ENCODE measurements around the gene FAM89A. TPM values are rescaled to one million over a fixed set of nuclear protein-coding genes. Genes with fewer than 3 reads are reported as not detected.

Gene FAM89A
- total and polyA plus RNA-seq, 9 of the 15 experiments (the other 6 are each of a cell fraction or from before 2014, with no cell fraction given) = 8.7 to 66.2 (median 43.3) TPM

DNA sequence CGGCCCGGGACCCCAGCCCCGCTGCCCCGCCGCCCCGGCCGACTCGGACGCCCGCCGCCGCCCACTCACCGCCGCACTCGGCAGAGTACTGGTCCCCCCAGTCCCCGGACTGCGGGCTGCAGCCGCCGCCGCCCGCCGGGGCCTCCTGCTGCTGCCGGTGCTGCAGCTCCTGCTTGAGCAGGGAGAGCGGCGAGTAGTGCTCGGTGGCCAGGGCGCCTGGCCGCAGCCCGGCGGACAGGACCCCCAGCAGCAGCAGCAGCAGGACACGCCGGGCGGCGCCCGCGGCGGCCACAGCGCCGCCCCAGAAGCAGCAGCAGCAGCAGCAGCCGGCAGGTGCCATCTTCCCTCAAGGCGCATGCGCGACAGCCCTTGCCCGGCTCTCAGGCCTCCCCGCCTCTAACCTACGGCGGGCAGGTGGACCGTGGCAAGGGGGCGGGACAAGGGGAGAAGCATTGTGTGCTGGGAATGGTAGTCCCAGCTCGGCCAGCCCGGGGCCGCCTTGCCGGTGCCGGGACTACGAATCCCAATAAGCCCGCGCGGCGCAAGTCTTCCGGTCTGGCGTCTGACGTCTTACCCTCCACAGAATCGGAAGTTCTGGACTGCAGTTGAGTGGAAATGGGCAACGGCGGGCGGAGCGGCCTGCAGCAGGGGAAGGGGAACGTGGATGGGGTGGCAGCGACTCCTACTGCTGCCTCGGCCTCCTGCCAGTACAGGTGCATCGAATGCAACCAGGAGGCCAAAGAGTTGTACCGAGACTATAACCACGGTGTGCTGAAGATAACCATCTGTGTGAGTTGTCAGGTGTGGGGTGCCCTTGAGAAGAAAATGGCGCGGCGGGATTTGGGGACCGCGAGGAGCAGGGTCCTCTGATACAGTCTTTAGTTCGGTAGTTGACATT is 61.3 kb downstream of the FAM89A start, which contains the start of the genes ARV1 and TTC13 (continued):
- TF ChIP-seq, protein P1, sequence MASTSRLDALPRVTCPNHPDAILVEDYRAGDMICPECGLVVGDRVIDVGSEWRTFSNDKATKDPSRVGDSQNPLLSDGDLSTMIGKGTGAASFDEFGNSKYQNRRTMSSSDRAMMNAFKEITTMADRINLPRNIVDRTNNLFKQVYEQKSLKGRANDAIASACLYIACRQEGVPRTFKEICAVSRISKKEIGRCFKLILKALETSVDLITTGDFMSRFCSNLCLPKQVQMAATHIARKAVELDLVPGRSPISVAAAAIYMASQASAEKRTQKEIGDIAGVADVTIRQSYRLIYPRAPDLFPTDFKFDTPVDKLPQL (IDR thresholded peaks at IDR 0.05; ENCODE audit: extremely low read depth, insufficient read length) = no peak
- no peak for TF ChIP-seq FOXJ3 (CRISPR knock-in tag; IDR thresholded peaks at IDR 0.05)
- TF ChIP-seq ZNF644 (tag; IDR thresholded peaks at IDR 0.05; ENCODE audit: low read depth) = peak; percentile 94
- no peak for TF ChIP-seq KDM1A (IDR thresholded peaks at IDR 0.05)
- 0 out of 2 replicates have a peak, but pooled peaks have one; percentile 12 for TF ChIP-seq ZNF384 (IDR thresholded peaks at IDR 0.05; ENCODE audit: low read depth, low read length)
- no peak for TF ChIP-seq BRCA1 (IDR thresholded peaks at IDR 0.05)
- TF ChIP-seq BRCA1 (CRISPR knock-in tag; IDR thresholded peaks at IDR 0.05) = no peak
- TF ChIP-seq ZNF668 (CRISPR knock-in tag; IDR thresholded peaks at IDR 0.05) = no peak
- no peak for TF ChIP-seq SPI1 (IDR thresholded peaks at IDR 0.05; ENCODE audit: borderline replicate concordance, low read depth, low read length)
- no peak for TF ChIP-seq HEY1 (CRISPR knock-in tag; IDR thresholded peaks at IDR 0.05; ENCODE audit: borderline replicate concordance)
- TF ChIP-seq, protein P2, sequence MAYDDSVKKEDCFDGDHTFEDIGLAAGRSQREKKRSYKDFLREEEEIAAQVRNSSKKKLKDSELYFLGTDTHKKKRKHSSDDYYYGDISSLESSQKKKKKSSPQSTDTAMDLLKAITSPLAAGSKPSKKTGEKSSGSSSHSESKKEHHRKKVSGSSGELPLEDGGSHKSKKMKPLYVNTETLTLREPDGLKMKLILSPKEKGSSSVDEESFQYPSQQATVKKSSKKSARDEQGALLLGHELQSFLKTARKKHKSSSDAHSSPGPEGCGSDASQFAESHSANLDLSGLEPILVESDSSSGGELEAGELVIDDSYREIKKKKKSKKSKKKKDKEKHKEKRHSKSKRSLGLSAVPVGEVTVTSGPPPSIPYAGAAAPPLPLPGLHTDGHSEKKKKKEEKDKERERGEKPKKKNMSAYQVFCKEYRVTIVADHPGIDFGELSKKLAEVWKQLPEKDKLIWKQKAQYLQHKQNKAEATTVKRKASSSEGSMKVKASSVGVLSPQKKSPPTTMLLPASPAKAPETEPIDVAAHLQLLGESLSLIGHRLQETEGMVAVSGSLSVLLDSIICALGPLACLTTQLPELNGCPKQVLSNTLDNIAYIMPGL (CRISPR knock-in tag; IDR thresholded peaks at IDR 0.05) = peak; percentile 73; the same call in 1 of the 2 replicates
- TF ChIP-seq RCOR1 (IDR thresholded peaks at IDR 0.05; ENCODE audit: borderline replicate concordance in 1 of 2, low read depth in 2 of 2, low read length in 2 of 2) = no peak; a peak in 2 of 4 replicates
- TF ChIP-seq, protein P3, sequence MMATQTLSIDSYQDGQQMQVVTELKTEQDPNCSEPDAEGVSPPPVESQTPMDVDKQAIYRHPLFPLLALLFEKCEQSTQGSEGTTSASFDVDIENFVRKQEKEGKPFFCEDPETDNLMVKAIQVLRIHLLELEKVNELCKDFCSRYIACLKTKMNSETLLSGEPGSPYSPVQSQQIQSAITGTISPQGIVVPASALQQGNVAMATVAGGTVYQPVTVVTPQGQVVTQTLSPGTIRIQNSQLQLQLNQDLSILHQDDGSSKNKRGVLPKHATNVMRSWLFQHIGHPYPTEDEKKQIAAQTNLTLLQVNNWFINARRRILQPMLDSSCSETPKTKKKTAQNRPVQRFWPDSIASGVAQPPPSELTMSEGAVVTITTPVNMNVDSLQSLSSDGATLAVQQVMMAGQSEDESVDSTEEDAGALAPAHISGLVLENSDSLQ (IDR thresholded peaks at IDR 0.05) = peak; percentile 61
- TF ChIP-seq ZFP36 (IDR thresholded peaks at IDR 0.05; ENCODE audit: low read depth, low read length, partially characterized antibody) = peak; percentile 13
- TF ChIP-seq, protein P4, sequence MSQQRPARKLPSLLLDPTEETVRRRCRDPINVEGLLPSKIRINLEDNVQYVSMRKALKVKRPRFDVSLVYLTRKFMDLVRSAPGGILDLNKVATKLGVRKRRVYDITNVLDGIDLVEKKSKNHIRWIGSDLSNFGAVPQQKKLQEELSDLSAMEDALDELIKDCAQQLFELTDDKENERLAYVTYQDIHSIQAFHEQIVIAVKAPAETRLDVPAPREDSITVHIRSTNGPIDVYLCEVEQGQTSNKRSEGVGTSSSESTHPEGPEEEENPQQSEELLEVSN (IDR thresholded peaks at IDR 0.05; ENCODE audit: borderline replicate concordance in 1 of 2, extremely low read depth in 1 of 2, insufficient read depth in 1 of 2, insufficient read length in 1 of 2, low read depth in 1 of 2, low read length in 1 of 2, poor library complexity in 1 of 2, severe bottlenecking in 1 of 2) = peak; percentile 29 to 68
- TF ChIP-seq MTA1 (IDR thresholded peaks at IDR 0.05; ENCODE audit: borderline replicate concordance) = 0 out of 2 replicates have a peak, but pooled peaks have one; percentile 46
- TF ChIP-seq, protein P5, sequence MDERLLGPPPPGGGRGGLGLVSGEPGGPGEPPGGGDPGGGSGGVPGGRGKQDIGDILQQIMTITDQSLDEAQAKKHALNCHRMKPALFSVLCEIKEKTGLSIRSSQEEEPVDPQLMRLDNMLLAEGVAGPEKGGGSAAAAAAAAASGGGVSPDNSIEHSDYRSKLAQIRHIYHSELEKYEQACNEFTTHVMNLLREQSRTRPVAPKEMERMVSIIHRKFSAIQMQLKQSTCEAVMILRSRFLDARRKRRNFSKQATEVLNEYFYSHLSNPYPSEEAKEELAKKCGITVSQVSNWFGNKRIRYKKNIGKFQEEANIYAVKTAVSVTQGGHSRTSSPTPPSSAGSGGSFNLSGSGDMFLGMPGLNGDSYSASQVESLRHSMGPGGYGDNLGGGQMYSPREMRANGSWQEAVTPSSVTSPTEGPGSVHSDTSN (CRISPR knock-in tag; IDR thresholded peaks at IDR 0.05; ENCODE audit: low read depth) = no peak
- TF ChIP-seq, protein P5 (tag; conservative IDR thresholded peaks at IDR 0.05; ENCODE audit: low read depth) = 0 out of 2 replicates have a peak, but pooled peaks have one; percentile 25
- TF ChIP-seq HDGF (IDR thresholded peaks at IDR 0.05) = no peak
- TF ChIP-seq ZFP1 (CRISPR knock-in tag; IDR thresholded peaks at IDR 0.05) = no peak

Data from K562 (cell line).